Spleen (tissue), 11 donors: ENCODE measurements around the gene CRYBG1. TPM values are rescaled to one million over a fixed set of nuclear protein-coding genes. Genes with fewer than 3 reads are reported as not detected.

ENCODE experiments used
- DNase-seq: peaks from one replicate; pipeline ENCODE4 v3.0.0-alpha.2; 2020
- H3K27ac ChIP-seq, 8 donors: fragments of 200-600 bp; sonication (generic) in 7 of 8; 1 replicate in 4 of 8; 2 replicates in 4 of 8; pipeline versions ENCODE4 v1.5.0 to v1.8.0; 2016 to 2021; ENCODE audit warnings: inconsistent platforms in 4 of 8, mild to moderate bottlenecking in 4 of 8, moderate library complexity in 1 of 8
- H3K27me3 ChIP-seq, 7 donors: fragments of 200-600 bp; sonication (generic) in 6 of 7; replicated peaks in 1 of 7; 1 replicate in 4 of 7; 2 replicates in 3 of 7; pipeline versions ENCODE4 v1.5.0 to v1.8.0; 2016 to 2021; ENCODE audit warnings: inconsistent platforms in 3 of 7, mild to moderate bottlenecking in 1 of 7
- H3K36me3 ChIP-seq, 6 donors: fragments of 200-600 bp; sonication (generic) in 5 of 6; 1 replicate in 4 of 6; 2 replicates in 2 of 6; pipeline versions ENCODE4 v1.5.0 to v1.8.0; 2016 to 2021; ENCODE audit warnings: inconsistent platforms in 2 of 6
- H3K4me1 ChIP-seq, 6 donors: fragments of 200-600 bp; sonication (generic) in 5 of 6; 1 replicate in 3 of 6; 2 replicates in 3 of 6; pipeline versions ENCODE4 v1.5.0 to v1.8.0; 2016 to 2021; ENCODE audit warnings: inconsistent platforms in 3 of 6
- H3K4me3 ChIP-seq, 8 donors: fragments of 200-600 bp; sonication (generic) in 7 of 8; 1 replicate in 4 of 8; 2 replicates in 4 of 8; pipeline versions ENCODE4 v1.5.0 to v1.8.0; 2016 to 2021; ENCODE audit warnings: inconsistent platforms in 4 of 8, mild to moderate bottlenecking in 4 of 8, moderate library complexity in 2 of 8
- H3K9me3 ChIP-seq, 8 donors: fragments of 200-600 bp; sonication (generic) in 7 of 8; 1 replicate in 4 of 8; 2 replicates in 4 of 8; pipeline versions ENCODE4 v1.5.0 to v1.8.0; 2016 to 2021; ENCODE audit warnings: inconsistent platforms in 4 of 8
- POLR2A ChIP-seq, 3 donors: fragments of 450-650 bp; IDR thresholded peaks; one replicate each; pipeline ENCODE4 v1.5.1; 2017; ENCODE audit warnings: antibody characterized with exemption in 3 of 3, mild to moderate bottlenecking in 1 of 3
- POLR2AphosphoS5 ChIP-seq, 3 donors: sonication (generic); formaldehyde crosslinking; IDR thresholded peaks; one replicate each; pipeline ENCODE4 v1.5.1; 2017; ENCODE audit warnings: antibody characterized with exemption in 3 of 3
- WGBS, 5 donors: extraction: QIAGEN DNeasy Blood & Tissue Kit in 3 of 5; methylation state at CpG; one replicate each; pipeline versions ENCODE4 v1.1.5 to v1.1.7; 2013 to 2018; 5-methylcytosine and 5-hydroxymethylcytosine counted together
- intact Hi-C: fragments of 100-400 bp; cut with DNase I; formaldehyde crosslinking; loops from one replicate; pipeline ENCODE4 v1.15.0; 2023; ENCODE audit warnings: low total_unique reads
- polyA plus RNA-seq, 3 donors: library from polyadenylated mRNA; stranded (reverse); fragments of 200-250 nt; gene quantifications; one replicate each; pipeline ENCODE4 v1.2.1, GENCODE V29; 2013
- total RNA-seq, 7 donors: library from RNA; depleted of rRNA in 3 of 7; stranded (reverse); fragments of >200 nt in 3 of 7; fragmentation: NEBNext Ultra II Directional in 4 of 7; extraction: Animal tissue kit (Norgen Biotek cat#: 25700) in 4 of 7; gene quantifications; one replicate each; pipeline versions ENCODE4 v1.1.0 to v1.2.1, GENCODE V29; 2016 to 2021
- TF ChIP-seq, protein P1 (sequence below), 11 experiments: fragments of 200-600 bp in 7 of 11; fragments of 450-650 bp in 4 of 11; sonication (generic) in 4 of 11; IDR thresholded peaks in 8 of 11; conservative IDR thresholded peaks in 3 of 11; 1 replicate in 7 of 11; 2 replicates in 4 of 11; pipeline versions ENCODE4 v1.4.0 to v1.8.0; 2016 to 2021; ENCODE audit warnings: antibody characterized with exemption in 11 of 11, inconsistent platforms in 4 of 11, mild to moderate bottlenecking in 1 of 11
- donor health status: healthy with polysubstance abuse.
- donor health status: DM: no; HTN: no; CAD: no; lungs with moderate emphysema.
- donor health status: DM: no; HTN: no; CAD: no.
- donor health status: Bipolar disorder and iron deficiency.
- donor health status: healthy.
- donor health status: DM: no; HTN: no; CAD: no.
- donor health status: DM: yes; HTN: yes; CAD: no.

Gene CRYBG1
- total and polyA plus RNA-seq, 10 donors: 5.6 to 39.1 (median 28.1) TPM

DNA sequence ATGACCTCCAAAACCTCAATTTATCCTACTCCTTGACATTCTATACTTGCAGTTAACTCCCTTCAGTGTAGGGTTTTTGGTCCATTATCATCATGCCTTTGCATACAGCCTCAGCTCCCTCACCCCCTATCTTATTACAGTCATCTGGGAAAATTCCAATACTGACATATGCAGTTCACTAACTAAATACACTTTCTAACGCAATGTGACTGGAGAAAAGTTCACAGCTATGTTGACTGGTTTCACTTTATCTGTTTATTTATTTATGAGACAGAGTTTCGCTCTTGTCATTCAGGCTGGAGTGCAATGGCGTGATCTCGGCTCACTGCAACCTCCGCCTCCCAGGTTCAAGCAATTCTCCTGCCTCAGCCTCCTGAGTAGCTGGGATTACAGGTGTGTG is 64.9 kb downstream of the CRYBG1 start:
- Histone ChIP-seq H3K4me3 (no peak overlapping the region), H3K27me3 (no peaks in the 10 kb centered on the region), H3K36me3 (no peaks in the 10 kb centered on the region), H3K9me3 (no peaks in the 10 kb centered on the region), H3K4me1 (no peaks in the 10 kb centered on the region), H3K27ac (no peak overlapping the region)
- intact Hi-C loops: no loop called here
- WGBS, 5 donors: 89 to 92% (median 91%) methylated on average over 5 of the region's 5 CpGs
- TF ChIP-seq POLR2AphosphoS5 (IDR thresholded peaks at IDR 0.05): no peak
- TF ChIP-seq POLR2A (IDR thresholded peaks at IDR 0.05): no peak
- TF ChIP-seq, protein P1, sequence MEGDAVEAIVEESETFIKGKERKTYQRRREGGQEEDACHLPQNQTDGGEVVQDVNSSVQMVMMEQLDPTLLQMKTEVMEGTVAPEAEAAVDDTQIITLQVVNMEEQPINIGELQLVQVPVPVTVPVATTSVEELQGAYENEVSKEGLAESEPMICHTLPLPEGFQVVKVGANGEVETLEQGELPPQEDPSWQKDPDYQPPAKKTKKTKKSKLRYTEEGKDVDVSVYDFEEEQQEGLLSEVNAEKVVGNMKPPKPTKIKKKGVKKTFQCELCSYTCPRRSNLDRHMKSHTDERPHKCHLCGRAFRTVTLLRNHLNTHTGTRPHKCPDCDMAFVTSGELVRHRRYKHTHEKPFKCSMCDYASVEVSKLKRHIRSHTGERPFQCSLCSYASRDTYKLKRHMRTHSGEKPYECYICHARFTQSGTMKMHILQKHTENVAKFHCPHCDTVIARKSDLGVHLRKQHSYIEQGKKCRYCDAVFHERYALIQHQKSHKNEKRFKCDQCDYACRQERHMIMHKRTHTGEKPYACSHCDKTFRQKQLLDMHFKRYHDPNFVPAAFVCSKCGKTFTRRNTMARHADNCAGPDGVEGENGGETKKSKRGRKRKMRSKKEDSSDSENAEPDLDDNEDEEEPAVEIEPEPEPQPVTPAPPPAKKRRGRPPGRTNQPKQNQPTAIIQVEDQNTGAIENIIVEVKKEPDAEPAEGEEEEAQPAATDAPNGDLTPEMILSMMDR (IDR thresholded peaks at IDR 0.05 in 8 of 11, conservative IDR thresholded peaks at IDR 0.05 in 3 of 11): no peak
- no peak for DNase-seq

DNA sequence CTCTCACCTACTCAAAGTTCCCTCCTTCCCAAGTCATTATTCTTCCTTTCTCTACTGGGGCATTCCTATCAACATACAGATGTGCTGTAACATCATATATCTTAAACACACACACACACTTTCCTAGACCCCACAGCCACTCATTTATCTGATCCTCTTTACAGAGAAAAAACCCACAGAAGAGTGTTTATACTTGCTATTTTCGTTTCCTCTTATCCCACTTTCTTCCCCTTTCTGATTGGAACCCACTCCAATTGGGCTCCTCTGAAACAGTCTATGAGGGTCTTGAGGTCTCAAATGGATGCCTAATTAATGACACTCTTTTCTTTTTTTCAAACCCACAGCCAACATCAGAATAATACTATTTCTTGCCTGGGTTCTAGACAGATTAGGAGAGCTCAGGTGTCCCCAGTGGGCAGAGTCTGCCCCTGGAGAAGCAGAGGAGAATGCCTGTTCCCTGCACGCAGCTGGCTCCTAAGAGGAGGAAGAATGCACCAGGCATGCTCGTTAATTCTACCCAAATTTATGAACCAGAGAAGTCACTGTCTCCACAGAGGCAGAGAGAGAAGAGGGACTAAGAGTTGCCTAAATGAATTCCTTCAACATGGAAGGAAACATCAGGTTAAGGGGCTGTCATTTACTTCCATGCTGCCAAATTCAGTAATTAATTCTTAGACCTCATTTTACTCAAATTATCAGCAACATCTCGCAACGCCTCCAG is 65.9 kb downstream of the CRYBG1 start:
- TF ChIP-seq, protein P1 (IDR thresholded peaks at IDR 0.05 in 8 of 11, conservative IDR thresholded peaks at IDR 0.05 in 3 of 11): no peak
- TF ChIP-seq POLR2AphosphoS5 (IDR thresholded peaks at IDR 0.05) (no peak), POLR2A (IDR thresholded peaks at IDR 0.05) (no peak)
- Histone ChIP-seq H3K4me1 (no peaks in the 10 kb centered on the region), H3K9me3 (no peaks in the 10 kb centered on the region), H3K4me3 (no peak overlapping the region), H3K36me3 (no peaks in the 10 kb centered on the region), H3K27ac (no peak overlapping the region), H3K27me3 (no peaks in the 10 kb centered on the region)
- 62 to 71% (median 65%) methylated on average over 5 of the region's 5 CpGs for WGBS, 5 donors
- intact Hi-C loops: no loop called here
- DNase-seq: no peak

DNA sequence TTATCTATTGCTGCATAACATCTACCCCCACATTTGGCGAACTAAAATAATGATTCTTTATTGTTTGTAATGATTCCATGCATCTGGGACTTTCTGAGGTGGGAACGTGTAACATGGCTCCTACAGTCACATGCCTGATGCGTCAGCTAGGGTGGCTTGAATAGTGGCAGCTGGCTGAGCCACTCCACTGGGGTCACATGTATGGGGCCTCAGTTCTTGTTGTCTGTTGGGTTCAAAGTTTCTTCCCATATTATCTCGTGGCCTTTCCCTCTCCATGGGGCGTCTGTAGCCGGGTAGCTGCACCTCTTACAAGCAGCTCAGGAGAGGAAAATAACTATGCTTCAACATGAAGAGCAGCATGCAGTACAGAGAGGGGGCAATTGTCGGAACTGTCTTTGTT is 69.9 kb downstream of the CRYBG1 start:
- H3K27me3 ChIP-seq: no peaks in the 10 kb centered on the region
- intact Hi-C loops: no loop called here
- no peaks in the 10 kb centered on the region for H3K36me3 ChIP-seq
- 82 to 93% (median 90%) methylated on average over 7 of the region's 7 CpGs for WGBS, 5 donors
- no peak overlapping the region for H3K4me3 ChIP-seq
- no peak for DNase-seq
- no peak overlapping the region for H3K27ac ChIP-seq
- TF ChIP-seq, protein P1 (IDR thresholded peaks at IDR 0.05 in 8 of 11, conservative IDR thresholded peaks at IDR 0.05 in 3 of 11): no peak
- TF ChIP-seq POLR2A (IDR thresholded peaks at IDR 0.05) (no peak), POLR2AphosphoS5 (IDR thresholded peaks at IDR 0.05) (no peak)
- no peaks in the 10 kb centered on the region for H3K9me3 ChIP-seq
- H3K4me1 ChIP-seq: no peaks in the 10 kb centered on the region

DNA sequence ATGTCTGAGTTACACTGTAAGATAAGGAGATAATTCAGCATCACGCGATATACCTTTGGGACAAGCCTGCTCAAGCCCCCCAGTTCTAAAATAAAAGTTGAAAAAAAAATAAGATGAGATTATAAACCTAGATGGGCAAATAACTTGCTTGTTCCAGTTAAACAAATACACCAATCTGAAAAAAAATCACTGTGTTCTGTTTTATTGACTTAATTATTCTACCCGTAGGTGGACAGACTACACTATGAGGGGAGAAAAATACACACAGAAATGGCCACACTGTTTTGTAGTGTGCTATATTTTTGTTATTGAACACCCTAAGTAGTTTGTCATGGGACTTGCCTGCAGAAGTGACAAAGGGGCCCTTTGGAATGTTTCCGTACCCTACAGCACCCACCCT is 70.9 kb downstream of the CRYBG1 start:
- 95 to 98% (median 97%) methylated on average over 4 of the region's 4 CpGs for WGBS, 5 donors
- intact Hi-C loops: no loop called here
- H3K27me3 ChIP-seq: no peaks in the 10 kb centered on the region

More for the DNA sequence above, 70.9 kb downstream of the CRYBG1 start:
- no peak overlapping the region for H3K4me3 ChIP-seq
- no peaks in the 10 kb centered on the region for H3K4me1 ChIP-seq
- DNase-seq: no peak
- no peaks in the 10 kb centered on the region for H3K9me3 ChIP-seq
- H3K27ac ChIP-seq: no peak overlapping the region
- no peak for TF ChIP-seq POLR2AphosphoS5 (IDR thresholded peaks at IDR 0.05)
- TF ChIP-seq POLR2A (IDR thresholded peaks at IDR 0.05): no peak
- TF ChIP-seq, protein P1 (IDR thresholded peaks at IDR 0.05 in 8 of 11, conservative IDR thresholded peaks at IDR 0.05 in 3 of 11): no peak
- no peaks in the 10 kb centered on the region for H3K36me3 ChIP-seq
